Left kidney (tissue), 8 donors: ENCODE results near the gene DNLZ. TPM values are rescaled to one million over a fixed set of nuclear protein-coding genes. Genes with fewer than 3 reads are reported as not detected.
"Not testable (repeated sequence)": the region's sequence is repeated elsewhere in the genome, so short reads cannot be mapped to it uniquely, and the experiment has no call there.

ENCODE experiments used
- DNase-seq: peaks from one replicate; pipeline ENCODE4 v3.0.0-alpha.2; 2013
- long read RNA-seq, 8 donors: transcript quantifications; one replicate each; lab custom pipeline, GENCODE V29; 2026
- polyA plus RNA-seq: library from polyadenylated mRNA; unstranded; fragments of 120-200 nt; gene quantifications from one replicate; pipeline ENCODE4 v1.2.1, GENCODE V29; 2013; ENCODE audit not compliant: insufficient read length

The DNLZ gene
- 4.3 TPM for polyA plus RNA-seq
- long read RNA-seq, donor 1, transcript DNLZ-201 (3 exons, 724 nt), result major isoform, 17 of 113 reads
- long read RNA-seq, donor 1, partial matches to known transcripts, result 95 of 113 reads
- long read RNA-seq, donor 1, other reads (novel, unspliced or antisense), result 0 of 113 reads
- long read RNA-seq, donor 2, transcript DNLZ-201 (3 exons, 724 nt), result major isoform, 14 of 14 reads
- long read RNA-seq, donor 2, partial matches to known transcripts, result 0 of 14 reads
- long read RNA-seq, donor 2, other reads (novel, unspliced or antisense), result 0 of 14 reads
- long read RNA-seq, donor 3, transcript DNLZ-201 (3 exons, 724 nt), result major isoform, 12 of 12 reads
- long read RNA-seq, donor 3, partial matches to known transcripts, result 0 of 12 reads
- long read RNA-seq, donor 3, other reads (novel, unspliced or antisense), result 0 of 12 reads
- long read RNA-seq, donor 4, transcript DNLZ-201 (3 exons, 724 nt), result major isoform, 5 of 5 reads
- long read RNA-seq, donor 4, partial matches to known transcripts, result 0 of 5 reads
- long read RNA-seq, donor 4, other reads (novel, unspliced or antisense), result 0 of 5 reads
- long read RNA-seq, donor 5, transcript DNLZ-201 (3 exons, 724 nt), result major isoform, 28 of 28 reads
- long read RNA-seq, donor 5, partial matches to known transcripts, result 0 of 28 reads
- long read RNA-seq, donor 5, other reads (novel, unspliced or antisense), result 0 of 28 reads
- long read RNA-seq, donor 6, transcript DNLZ-201 (3 exons, 724 nt), result major isoform, 22 of 23 reads
- long read RNA-seq, donor 6, partial matches to known transcripts, result 0 of 23 reads
- long read RNA-seq, donor 6, other reads (novel, unspliced or antisense), result 0 of 23 reads
- long read RNA-seq, donor 7, transcript DNLZ-201 (3 exons, 724 nt), result major isoform, 17 of 17 reads
- long read RNA-seq, donor 7, partial matches to known transcripts, result 0 of 17 reads
- long read RNA-seq, donor 7, other reads (novel, unspliced or antisense), result 0 of 17 reads
- long read RNA-seq, donor 8, transcript DNLZ-201 (3 exons, 724 nt), result major isoform, 5 of 5 reads
- long read RNA-seq, donor 8, partial matches to known transcripts, result 0 of 5 reads
- long read RNA-seq, donor 8, other reads (novel, unspliced or antisense), result 0 of 5 reads

DNA sequence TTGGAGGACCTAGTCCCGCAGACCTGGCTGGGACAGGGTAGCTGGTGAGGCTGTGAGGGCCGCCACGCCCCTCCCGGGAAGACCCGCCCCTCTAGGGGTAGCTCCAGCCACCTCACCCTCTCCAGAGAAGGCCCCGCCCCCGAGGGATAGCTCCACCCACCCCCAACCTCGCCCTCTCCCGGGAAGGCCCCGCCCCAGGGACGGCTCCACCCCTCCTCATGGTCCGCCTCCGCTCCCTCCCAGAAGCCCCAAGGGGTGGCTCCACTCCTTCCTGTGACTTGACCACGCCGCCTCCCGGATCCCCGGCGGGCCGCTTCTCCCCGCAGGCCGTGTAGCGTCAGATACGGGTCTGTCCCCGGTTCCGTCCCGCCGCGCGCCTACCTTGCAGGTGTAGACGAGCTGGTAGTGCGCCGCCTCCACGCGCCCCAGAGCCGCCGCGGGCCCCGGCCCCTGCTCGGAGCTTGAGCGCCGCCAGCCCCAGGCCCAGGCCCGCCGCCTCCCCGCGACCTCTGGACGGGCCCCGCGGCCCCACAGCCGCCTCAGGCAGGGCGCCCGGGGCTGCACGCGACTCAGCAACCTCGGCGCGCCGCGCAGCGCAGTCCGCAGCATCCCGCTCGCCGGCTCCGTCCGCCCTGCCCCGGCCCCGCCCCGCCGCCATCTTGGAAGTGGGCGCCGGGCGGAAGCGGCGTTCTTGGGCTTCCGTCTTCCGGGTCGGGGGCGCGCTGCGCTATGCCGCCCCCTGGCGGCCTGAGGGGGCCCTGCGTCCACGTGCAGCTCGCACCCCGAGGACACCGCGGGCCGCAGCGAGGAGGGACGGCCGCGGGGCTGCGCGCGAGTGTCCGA, at the start of gene DNLZ:
Gene DNLZ, minus strand, starts transcription at position 639 of the 843 bp plus-strand sequence. Its CDS starts 30 bp downstream, at position 609.
- peak; percentile 89 for DNase-seq

GRCh38 chr9:136412962-136413361, 49.4 kb upstream of the DNLZ start:
- no peak for DNase-seq

- no peak for DNase-seq
Measured at GRCh38 chr9:136411378-136411777, 47.8 kb upstream of the DNLZ start.

DNA sequence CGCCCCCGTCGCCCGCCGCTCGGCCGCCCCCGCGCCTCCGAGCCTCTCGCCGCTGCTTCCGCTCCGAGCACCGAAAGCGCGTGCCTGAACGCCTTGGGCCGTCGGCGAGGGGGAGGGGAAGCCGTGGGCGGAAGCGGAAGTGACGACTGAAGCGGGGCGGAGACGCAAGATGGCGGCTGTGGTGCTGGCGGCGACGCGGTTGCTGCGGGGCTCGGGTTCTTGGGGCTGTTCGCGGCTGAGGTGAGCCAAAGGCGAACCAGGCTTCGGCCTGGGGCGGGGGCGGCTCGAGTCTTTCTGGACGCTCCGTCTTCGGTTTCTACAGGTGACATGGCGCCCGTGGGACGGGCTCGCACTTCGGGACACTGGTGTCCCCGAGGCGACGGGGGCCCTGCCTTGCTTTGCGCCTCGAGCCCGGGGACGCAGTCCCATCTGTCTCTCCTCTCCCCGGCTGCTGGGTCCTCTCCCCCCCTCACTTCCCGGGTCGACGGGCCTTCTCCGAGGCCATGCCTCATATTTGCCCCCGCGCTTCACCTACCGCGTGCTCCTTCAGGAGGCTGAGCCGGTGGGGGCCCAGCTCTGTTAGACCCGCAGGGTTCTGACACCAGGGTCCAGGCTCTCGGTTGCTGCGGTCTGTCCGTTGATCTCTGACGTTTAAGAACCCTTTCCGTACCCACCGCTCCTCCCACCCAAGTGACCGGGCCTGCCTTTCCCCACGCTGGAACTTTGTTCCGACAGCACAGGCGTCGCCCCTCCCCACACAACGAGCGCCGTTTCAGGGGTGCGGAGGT, 47.1 kb upstream of the DNLZ start, which contains the start of the genes ENTR1 and PMPCA:
Gene ENTR1, minus strand, starts transcription at position 115 of the 788 bp plus-strand sequence. CDS start 217 bp downstream, outside the sequence.
Gene PMPCA, plus strand, starts transcription at position 159 of the 788 bp plus-strand sequence. Its CDS starts 11 bp downstream, at position 170.
- DNase-seq, result peak; percentile 87

DNA sequence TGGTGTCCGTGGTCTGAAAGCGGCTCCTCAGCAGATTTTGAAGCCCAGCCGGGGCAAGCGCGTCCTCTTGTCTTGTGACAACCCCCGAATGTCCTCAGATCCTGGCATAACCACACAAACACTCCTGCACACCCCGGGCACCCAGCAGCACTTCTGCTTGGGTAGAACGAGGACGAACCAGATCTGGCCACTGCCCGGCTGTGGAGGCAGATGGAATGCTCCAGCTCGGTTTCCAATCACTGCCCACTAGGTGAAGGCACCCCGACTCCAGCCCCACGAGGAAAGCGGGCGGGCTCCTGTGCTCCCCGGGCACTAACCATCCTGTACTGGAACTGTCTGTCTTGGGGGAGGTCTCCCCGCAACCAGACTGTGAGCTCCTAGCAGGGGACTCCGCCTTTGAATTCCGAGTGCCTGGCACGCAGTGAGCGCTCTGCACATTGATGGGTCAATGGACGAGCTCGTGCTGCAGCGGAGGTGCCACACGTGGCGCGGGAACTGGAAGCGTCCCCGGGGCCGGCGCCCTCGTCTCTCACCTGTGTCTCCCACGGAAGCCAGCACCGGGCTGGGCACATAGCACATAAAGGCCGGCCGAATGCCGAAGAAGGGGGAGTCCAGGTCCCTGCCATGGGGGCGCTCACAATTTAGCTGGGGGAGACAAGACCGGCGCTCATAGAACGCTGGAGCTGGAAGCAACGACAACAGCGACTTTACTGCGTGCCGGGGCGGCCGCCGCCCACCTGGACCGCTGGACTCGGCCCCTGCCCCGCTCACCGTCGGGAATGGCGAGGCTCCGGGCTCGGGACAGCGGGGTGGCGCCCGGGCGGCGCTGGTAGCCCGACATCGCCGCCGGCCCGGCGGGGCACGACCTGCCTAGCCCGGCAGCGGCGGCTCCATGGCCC, 46.3 kb upstream of the DNLZ start:
- no peak for DNase-seq

DNA sequence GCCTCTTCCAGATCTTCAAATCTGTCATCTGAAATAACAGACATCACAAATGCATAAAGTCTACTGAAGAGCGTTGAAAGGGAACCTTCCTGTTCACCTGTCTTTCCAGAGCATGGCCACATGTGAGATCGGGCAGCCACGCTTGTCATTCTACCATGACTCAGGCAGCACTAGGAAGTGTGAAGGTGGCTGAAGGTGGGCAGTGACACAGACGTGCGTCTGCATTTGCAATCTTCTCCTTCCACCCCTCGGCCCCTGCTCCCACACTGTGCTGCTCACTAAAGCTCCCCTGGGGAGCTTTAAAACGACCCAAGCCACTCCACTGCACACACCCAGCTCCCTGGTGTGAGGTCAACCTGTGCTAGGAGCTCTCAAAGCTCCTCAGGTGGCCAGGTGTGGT, 44.4 kb upstream of the DNLZ start:
- no peak for DNase-seq

GRCh38 chr9:136407061-136407460, 43.5 kb upstream of the DNLZ start:
- DNase-seq, result not testable (repeated sequence)

- DNase-seq, result not testable (repeated sequence)
Measured at GRCh38 chr9:136405904-136406303, 42.4 kb upstream of the DNLZ start.

GRCh38 chr9:136405481-136405880, 41.9 kb upstream of the DNLZ start:
- no peak for DNase-seq

DNA sequence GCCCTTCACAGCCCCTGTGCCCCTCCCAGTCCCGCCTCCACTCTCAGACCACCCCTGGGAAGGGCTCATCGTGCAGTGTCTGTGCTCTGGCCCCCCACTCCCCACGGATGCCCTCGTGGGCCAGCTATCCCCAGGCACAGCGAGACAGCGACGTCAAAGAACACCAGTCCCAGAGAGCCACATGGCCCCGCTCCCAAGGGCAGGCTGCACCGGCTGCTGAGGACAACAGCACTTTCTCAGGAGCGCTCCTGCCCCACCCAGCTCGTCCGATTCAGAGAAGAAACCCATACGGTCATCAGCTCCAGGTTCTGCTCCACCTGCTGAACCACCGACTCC, 41.2 kb upstream of the DNLZ start:
- no peak for DNase-seq

DNA sequence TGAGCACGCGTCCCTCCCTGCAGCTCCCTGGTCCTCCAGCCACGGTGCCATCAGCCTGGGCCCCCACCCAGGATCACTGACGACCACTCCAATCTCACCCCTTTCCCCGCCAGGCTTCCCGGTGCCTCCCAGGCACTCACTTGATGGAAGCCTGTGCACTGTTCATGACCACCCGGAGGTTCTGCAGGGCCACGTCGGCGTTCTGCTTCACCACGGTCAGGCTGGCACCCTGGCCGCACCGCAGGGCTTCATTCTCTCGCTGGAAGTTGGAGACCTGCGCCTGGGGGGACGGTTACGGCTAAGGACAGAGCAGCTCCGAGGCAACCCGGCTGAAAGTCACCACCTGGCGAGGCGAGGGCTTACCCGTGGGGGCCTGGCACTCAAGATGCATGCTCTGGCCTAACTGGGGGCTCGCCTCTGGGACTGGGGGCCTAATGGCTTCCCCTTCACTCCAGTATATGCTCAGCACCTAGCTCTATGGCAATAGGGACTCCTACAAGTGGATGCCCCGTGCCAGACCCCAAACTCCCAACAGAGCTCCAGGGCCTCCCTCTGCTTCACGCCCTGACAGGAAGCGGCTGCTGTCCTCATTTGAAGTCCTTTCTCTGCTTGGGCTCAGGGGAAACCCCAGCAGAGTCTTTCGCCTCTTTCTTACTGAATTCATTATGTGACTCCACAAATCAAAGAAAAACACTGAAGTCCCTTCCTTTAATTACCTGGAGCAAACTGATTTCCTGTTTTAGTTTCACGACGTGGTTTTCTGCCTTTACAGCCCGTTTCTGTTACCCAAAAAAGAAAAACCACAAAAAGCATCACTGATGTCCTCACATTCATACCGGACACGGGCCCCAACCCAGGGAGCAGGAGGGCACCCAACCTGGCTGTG, 40.6 kb upstream of the DNLZ start:
- DNase-seq, result no peak

GRCh38 chr9:136403538-136403914, 40.0 kb upstream of the DNLZ start:
- DNase-seq, result no peak

DNA sequence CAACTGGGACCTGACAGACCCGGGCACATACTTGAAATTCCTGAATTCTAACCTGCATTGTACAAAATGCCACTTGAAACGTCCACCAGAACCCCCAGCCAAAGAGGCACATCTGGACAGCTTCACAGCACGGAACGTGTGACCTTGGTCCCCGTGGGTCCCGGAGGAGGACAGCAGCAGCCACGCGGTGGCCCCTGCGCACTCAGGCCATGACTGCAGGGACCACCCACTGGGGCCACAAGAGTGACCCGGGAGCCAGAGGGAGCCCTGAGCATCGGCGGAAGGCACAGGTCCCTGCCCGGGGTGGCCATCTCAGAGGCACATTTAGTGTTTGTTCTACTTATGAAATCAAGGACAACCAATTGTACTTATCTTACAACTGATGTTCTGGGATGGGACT, 38.5 kb upstream of the DNLZ start:
- no peak for DNase-seq

GRCh38 chr9:136401173-136401922, 37.8 kb upstream of the DNLZ start:
- no peak for DNase-seq

DNA sequence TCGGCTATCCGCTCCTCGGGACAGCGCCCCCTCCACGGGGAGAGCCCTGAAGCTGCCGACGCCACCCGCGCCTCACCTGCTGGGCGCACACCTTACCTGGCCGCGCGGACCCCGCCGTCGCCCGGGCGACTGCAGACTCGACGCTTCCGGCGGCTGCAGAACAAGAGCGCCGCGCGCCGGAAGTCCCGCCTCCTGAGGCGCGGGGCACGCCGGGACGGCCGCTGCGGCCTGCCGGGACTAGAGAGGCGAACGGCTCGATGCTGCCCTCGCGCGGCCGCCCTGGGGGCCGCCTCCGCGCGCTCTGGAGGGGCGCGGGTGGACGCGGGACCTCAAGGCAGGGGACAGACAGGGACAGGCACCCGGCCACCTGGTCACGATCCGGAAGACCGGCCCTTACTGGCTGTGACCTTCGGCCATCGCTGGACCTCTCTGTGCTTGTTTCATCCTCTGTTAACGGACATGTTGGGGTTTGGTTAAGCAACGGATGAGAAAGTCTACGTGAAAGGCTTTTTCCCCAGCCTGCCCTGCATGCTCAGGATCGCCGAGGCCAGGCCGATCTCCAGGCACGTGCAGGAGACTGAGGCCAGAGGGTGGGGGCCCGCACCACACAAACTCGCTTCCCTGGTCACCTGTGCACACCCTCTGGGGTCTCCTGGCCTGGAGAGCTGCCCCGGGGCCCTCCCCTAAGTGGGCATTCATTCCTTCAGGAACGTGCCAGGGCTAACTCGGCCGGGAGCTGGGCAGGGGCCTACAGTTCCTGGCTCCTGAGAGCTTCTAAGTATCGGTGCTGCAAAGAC, 36.7 kb upstream of the DNLZ start, which contains the start of gene SNAPC4:
Gene SNAPC4, minus strand, starts transcription at position 133 of the 797 bp plus-strand sequence. CDS start 1,742 bp downstream, outside the sequence.
- peak; percentile 87 for DNase-seq

DNA sequence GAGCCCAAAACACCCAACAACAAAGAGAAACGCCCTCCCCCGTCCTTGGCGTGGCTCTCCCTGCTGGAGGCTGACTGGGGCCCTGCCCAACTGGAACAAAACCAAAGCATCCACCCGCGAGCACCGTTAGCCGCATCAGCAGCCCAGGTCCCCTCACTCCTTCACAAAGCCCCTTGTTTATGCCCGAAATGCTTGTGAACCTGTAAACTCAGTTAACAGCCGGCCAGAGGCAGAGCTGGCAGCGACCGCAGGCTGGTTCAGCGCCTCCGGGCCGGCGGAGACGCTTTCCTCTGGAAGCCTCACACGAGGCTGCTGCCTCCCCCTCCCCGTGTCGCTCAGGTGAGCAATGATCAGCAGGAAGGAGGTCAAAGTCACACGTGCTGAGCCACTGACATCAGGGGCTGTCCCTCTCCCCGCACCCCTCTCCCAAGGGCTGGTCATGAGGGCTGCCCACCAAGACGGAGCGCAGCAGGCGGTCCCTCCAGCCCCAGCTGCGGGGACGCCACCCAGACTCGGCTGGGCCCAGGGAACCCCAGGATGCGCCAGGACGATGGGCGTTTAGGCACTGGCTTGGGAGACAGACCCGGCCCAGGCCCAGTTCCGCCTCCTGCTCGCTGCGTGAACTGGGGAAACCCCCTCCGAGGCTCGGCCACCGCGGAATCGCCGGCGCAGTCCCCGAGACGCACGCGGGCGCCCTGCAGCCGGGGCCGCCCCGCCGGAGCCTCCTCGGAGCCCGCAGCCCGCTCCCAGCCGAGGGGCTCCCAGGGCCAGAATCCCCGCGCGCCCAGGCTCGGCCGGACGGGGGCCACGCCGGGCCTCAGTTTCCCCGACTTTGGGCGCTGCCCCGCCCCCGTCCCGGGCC, 35.9 kb upstream of the DNLZ start:
- no peak for DNase-seq
